VCaP (cell line): Measurements from ENCODE around the gene SHFL.

Experiments
- H3K27ac ChIP-seq: fragments of 450-650 bp; 2 replicates; pipeline ENCODE4 v1.5.1; 2017
- CTCF ChIP-seq: fragments of 450-650 bp; conservative IDR thresholded peaks from 2 replicates; pipeline ENCODE4 v1.5.1; 2017; ENCODE audit warnings: mild to moderate bottlenecking, moderate library complexity

Gene SHFL

GRCh38 chr19:10088949-10089554, 2.9 kb downstream of the SHFL start:
- no peak overlapping the region for H3K27ac ChIP-seq
- TF ChIP-seq CTCF = no peak

- no peak overlapping the region for H3K27ac ChIP-seq
Measured at GRCh38 chr19:10089801-10090375, 3.8 kb downstream of the SHFL start.

GRCh38 chr19:10091370-10091687, 5.2 kb downstream of the SHFL start:
- TF ChIP-seq CTCF = no peak
- no peak overlapping the region for H3K27ac ChIP-seq

More at GRCh38 chr19:10089801-10090375, 3.8 kb downstream of the SHFL start:
- no peak for TF ChIP-seq CTCF

- no peak overlapping the region for H3K27ac ChIP-seq
- no peak for TF ChIP-seq CTCF
Measured at GRCh38 chr19:10091895-10092641, 6.0 kb downstream of the SHFL start.

GRCh38 chr19:10092648-10093294, 6.7 kb downstream of the SHFL start:
- TF ChIP-seq CTCF = no peak
- H3K27ac ChIP-seq = no peak overlapping the region

- no peak overlapping the region for H3K27ac ChIP-seq
- no peak for TF ChIP-seq CTCF
Measured at GRCh38 chr19:10093295-10094186, 7.4 kb downstream of the SHFL start.
